Measurements from ENCODE around the gene TSPOAP1.

Gene TSPOAP1

GRCh38 chr17:58338841-58339754 lies 10.5 kb upstream of the TSPOAP1 start:
- DNase-seq: no peak

DNA sequence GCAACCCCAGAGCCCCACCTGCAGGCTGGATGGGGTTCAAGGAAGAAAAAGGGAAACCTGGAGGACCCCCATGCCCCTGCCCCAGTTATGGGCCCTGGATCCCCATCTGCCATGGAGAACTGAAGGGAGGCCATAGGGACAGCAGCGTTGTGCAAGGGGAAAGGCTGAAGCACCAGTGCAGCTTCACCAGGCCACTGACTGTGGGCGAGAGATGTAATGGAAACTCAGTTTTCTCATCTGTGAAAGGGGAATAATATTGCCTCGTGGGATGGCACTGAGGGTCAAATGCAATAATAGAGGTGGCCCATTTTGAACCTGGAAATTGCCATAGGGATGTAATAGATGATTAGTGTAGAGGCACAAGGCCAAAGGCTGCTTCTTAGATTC lies 9.9 kb upstream of the TSPOAP1 start:
- DNase-seq: no peak

DNA sequence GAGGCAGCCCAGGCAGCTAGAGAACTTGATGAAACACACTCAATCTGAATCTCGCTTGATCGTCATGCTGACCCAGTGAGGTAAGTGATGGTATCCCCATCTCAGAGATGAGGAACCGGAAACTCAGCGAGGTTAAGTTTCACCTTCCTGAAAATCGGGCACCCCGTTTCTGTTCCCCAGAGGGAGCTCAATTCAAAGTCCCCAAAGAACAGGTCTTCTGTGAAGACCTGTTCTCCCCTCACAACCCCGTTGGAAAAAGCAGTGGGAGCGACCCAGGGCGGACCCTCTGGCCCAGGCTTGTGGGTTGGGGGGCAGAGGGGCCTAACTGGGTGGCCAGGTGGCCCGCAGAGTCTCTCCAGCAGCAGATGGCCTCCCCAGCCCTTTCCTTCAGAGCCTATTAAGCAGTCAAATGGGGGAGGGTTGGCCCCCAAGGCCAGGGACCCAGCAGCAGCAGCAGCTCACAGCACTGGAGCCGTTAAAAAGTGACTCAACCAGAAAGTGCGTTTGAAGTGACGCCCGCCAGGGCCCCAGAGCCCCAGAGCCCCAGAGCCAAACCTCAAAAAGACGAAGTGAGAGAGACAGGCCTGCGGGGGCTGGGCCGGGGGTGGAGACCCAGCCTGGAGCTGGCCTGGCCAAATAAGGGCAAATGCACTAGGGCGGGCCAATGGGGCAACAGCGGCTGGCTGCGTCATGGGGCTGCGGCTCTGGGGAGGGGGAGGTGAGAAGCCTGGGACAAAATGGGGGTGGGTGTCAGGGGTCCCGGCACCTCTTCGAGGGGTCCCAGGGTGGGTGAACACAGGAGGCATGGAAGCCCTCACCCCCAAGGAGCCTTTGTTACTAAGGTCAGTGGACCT lies 9.2 kb upstream of the TSPOAP1 start:
- peak; percentile 89 for DNase-seq

DNA sequence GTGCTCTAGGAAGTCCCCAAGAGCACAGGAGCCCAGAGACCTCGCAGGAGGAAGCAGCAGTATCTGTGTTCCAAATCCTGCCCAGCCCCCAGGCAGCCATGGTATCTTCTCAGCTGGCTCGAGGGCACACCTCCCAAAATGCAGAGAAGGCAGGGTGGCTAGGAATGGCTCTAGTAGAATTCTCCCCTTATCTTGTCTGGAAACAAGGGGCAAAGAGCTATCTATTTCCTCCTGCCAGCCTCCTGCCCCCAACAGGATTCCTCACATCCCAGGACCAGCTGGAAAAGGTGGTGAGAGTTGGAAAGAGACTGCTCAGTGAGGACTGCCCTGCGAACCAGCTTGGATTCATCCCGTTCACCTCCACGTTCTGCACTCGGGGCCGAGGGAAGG lies 8.6 kb upstream of the TSPOAP1 start:
- peak; percentile 64 for DNase-seq

GRCh38 chr17:58336456-58337209 lies 8.0 kb upstream of the TSPOAP1 start:
- DNase-seq: no peak

- DNase-seq: peak; percentile 69
Measured at GRCh38 chr17:58335779-58336455, 7.3 kb upstream of the TSPOAP1 start.

DNA sequence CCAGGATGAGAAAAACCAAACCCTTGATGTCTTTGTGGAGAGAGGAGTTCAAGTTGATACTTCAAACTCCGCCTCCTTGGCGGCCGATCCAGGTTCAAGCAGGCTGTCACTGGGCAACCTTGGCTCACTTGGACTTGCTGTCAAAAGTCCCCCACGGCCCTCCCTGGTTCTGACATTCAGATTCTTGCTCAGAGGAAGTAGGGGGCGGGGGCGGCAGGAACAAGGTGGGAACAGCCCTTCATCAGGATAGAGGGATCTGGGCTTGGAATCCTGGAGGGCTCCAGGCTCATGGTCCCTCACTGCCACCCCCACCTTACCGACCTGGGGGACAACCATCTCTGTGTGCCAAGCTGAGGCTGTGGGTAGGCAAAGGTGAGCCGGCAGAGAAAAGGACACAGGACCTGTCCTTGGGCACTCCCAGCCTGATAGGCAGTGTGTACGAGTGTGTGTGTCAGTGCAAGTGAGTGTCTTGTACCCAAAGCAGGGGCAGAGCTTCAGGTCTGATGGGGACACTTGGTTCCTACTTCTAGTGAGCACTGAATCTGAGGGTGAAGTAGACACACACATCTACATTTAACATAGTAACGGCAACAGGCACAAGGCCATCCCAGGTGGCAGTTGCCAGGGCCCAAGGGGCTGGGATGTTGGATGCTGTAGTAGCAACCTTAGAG lies 6.6 kb upstream of the TSPOAP1 start:
- DNase-seq: no peak

- no peak for DNase-seq
Measured at GRCh38 chr17:58334661-58335060, 6.1 kb upstream of the TSPOAP1 start.

DNA sequence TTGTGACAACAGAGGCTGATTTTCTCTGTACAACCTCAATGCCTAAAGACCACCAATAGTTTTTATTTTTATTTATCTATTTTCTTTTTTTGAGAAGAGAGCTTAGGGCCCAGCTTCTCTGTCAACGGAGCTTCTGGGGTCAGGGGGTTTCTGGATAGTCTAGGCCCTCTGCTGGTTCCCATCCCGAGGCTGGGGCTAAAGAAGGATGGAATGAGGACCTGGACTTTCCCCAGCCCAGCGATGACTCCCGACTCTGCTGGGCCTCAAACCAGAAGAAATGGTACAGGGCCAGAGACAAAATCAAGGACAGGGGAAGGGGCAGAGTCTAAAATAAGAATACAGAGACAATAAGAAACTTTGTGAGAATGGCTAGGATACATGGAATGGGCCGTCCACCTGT lies 5.7 kb upstream of the TSPOAP1 start:
- no peak for DNase-seq

DNA sequence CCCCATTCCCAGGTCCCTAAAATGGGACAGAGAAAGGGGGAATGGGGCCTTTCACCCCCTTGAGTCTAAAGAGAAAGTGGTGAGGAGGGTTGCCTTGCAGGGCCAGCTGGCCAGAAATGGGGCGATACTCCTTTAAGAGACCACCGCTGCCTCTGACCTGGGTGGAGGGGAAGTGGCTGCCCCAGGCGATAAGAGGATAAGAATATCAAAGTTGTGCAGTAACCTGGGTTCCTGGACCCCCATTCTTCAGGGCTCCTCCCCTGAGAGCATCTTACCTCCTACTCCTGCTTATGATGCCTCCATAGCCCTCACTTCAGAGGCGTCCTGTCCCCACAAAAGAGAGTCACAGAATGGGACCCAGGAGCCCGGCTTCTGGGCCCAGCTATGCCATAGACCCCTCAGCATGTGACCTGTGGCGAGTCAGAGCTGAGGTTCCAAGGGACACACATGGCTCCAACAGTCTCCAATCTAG lies 5.2 kb upstream of the TSPOAP1 start:
- DNase-seq: no peak

DNA sequence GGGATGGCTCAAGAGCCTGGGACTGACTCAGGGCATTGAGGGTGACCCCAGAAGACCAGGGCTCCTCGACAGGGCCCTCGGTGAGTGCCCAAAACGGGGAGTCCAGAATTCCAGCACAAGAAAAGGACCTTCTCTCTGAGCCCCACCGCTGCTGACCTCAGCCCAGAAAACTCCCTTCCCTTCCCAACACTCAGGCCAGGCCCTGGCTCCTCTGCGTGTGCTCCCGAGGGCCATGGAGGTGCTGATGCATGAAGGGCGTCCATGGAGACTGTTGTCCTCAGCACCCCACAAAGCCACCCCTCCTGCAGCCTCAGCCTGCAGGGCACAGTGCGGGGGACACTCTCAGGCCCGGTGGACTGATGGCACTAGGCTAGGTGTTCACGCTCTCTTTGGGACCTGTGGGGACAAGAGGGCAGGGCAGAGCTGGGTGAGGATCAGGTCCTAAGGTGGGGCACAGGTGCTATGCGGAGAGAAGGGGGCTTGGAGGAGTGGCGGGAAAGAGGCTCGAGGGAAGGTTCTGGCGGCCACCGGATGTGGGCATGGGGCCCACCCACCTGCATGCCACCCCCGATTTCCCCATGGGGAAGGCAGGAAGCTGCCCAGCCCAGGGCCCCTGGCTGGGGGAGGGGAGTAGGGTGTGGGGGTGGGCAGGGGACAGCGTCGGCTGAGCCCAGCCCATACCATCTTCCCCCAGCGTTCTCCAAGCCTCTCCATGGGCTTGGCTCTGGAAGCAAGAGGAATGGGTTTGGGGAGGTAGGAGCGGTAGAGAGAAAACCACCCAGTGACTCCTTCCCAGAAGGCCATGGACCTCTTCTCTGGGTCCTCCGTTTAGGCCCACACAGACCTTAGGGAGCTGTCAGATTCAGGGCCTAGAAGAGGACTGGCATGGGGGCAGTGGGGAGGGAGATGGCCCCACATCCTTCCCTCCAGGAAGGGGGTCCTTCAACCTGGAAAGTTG lies 4.5 kb upstream of the TSPOAP1 start:
- no peak for DNase-seq

DNA sequence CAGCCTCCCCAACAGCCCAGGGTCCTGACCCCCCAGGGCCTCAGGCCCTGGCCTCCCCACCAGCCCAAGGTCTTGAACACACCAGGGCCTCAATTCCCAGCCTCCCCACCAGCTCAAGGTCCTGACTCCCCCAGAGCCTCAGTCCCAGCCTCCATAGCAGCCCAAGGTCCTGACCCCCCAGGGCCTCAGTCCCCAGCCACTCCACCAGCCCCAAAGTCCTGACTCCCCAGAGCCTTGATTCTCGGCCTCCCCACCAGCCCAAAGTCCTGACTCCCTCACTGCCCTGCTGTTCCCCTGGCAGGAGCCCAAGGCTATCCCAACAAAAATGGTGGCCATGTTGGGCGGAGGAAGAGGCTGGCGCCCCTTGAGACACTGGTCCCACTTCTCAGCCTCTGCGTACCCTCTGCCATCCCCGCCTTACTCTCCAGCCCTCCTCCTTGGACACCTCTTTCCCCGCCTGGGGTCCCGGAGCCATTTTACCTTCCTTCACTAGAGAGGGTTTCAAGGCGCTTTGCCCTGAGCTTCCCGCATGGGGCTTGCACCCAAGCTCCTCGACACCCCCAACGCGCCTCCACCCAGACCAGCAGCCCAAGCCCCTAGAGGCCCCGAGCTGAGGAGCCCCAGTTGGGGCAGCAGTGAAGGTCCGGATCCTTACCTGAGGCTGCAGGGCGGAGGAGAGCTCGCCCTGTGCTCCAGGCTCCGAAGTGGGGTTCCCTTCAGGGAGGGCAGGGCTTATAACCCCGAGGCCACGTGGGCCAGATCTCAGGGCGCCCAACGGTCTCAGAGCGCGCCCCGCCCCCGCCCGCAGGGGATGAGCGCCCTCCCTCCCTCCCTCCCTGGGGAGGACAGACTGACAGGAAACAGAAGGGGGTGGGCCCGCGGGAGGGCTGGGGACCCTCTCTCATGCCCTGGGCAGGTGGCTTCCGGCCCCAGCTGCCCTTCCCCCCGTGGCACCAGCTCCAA lies 3.5 kb upstream of the TSPOAP1 start:
- peak; percentile 88 for DNase-seq

- peak; percentile 70 for DNase-seq
Measured at GRCh38 chr17:58330997-58331814, 2.6 kb upstream of the TSPOAP1 start.

GRCh38 chr17:58330538-58330996 lies 2.0 kb upstream of the TSPOAP1 start:
- DNase-seq: peak; percentile 25

- peak; percentile 32 for DNase-seq
Measured at GRCh38 chr17:58329810-58330537, 1.4 kb upstream of the TSPOAP1 start.

DNA sequence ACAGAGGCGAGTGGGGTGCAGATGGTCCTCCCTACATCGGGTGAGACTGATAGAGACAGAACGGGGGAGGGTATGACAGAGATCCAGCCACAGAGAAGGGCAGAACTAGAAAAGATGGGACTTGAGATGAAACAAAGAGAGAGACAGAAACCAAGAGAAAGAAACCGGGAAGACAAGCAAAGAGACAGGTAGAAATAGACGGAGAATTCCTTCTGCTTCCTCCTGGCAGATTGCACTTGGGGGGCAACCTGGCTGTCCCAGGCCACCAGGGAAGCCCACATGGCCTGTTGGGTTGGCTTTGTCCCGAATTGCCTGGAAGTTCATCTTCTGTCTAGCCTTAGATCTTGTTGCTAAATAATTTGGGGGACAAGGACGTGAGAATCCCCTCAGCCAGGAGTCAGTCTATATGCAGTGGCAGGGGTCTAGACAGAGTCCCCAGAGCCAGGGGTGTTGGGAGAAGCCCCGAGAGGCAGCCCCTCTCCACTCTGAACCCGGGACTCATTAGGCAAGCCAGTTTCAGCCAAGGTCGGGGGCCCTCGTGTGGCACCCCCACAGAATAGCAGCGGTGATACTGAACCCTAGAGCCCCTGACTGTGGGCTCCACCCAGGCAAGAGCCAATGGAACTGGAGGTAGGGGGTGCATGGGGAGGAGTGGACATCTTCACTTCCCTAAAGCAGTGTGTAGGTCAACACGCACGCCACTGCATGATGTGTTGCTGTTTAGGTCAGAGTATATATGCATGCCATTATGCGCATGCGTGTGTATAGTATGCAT lies 627 bp upstream of the TSPOAP1 start:
- DNase-seq: peak; percentile 75
